ENCODE data around the gene FAM149A. TPM values are rescaled to one million over a fixed set of nuclear protein-coding genes. Genes with fewer than 3 reads are reported as not detected.

The FAM149A gene
- total and polyA plus RNA-seq, 2 experiments from 2014 or later, result 10.8 to 13.3 TPM

- Mint-ChIP-seq H3K4me3 (no peak overlapping the region), H3K27ac (no peak overlapping the region), H3K9me3 (no peaks in the 10 kb centered on the region), H3K4me1 (peaks cover 21% of the 10 kb centered on the region), H3K27me3 (ENCODE audit: insufficient read depth, low read depth, poor library complexity) (no peaks in the 10 kb centered on the region), H3K36me3 (ENCODE audit: low read depth) (peaks cover 14% of the 10 kb centered on the region; the same call in 2 of the 3 replicates)
- H3K36me3 ChIP-seq (ENCODE audit: insufficient read depth), result no peaks in the 10 kb centered on the region
- H3K9me2 ChIP-seq (ENCODE audit: insufficient read depth), result no peaks in the 10 kb centered on the region
- no peaks in the 10 kb centered on the region for H4K20me1 ChIP-seq (replicated peaks; ENCODE audit: insufficient read depth)
- peaks cover 10% of the 10 kb centered on the region; the same call in 1 of the 2 replicates for H3K4me1 ChIP-seq (ENCODE audit: insufficient read depth)
- no peak overlapping the region for H3K4me2 ChIP-seq
- no peak for DNase-seq (ENCODE audit: low spot score)
- H3K79me2 ChIP-seq (replicated peaks; ENCODE audit: insufficient read depth), result no peaks in the 10 kb centered on the region
- H3K27me3 ChIP-seq (ENCODE audit: insufficient read depth), result no peaks in the 10 kb centered on the region
- H2AFZ ChIP-seq, result no peak overlapping the region
- no peak overlapping the region for H3K4me3 ChIP-seq
- no peak for ATAC-seq
- H3F3A ChIP-seq (replicated peaks; ENCODE audit: low read depth), result peaks cover 18% of the 10 kb centered on the region; the same call in 1 of the 2 replicates
- no peak for TF ChIP-seq STAT1 (IDR thresholded peaks at IDR 0.05; ENCODE audit: unreplicated experiment)
- no peak for TF ChIP-seq ZNF462 (CRISPR knock-in tag; IDR thresholded peaks at IDR 0.05)
- no peak for TF ChIP-seq CREB1 (CRISPR knock-in tag; IDR thresholded peaks at IDR 0.05; ENCODE audit: low read depth)
- TF ChIP-seq POLR2AphosphoS5 (IDR thresholded peaks at IDR 0.05; ENCODE audit: low read depth), result no peak
- no peak for TF ChIP-seq ZNF331 (CRISPR knock-in tag; IDR thresholded peaks at IDR 0.05; ENCODE audit: low read depth)
- TF ChIP-seq ETS1 (IDR thresholded peaks at IDR 0.05), result no peak
- H3K27ac ChIP-seq (ENCODE audit: low read depth), result no peak overlapping the region
Measured at GRCh38 chr4:186202490-186203140, 98.1 kb downstream of the FAM149A start.
